Measurements from ENCODE around the gene CXCL6.
A peak's percentile ranks its signal among the peaks of the same experiment; 100 is the strongest.

CXCL6 gene

DNA sequence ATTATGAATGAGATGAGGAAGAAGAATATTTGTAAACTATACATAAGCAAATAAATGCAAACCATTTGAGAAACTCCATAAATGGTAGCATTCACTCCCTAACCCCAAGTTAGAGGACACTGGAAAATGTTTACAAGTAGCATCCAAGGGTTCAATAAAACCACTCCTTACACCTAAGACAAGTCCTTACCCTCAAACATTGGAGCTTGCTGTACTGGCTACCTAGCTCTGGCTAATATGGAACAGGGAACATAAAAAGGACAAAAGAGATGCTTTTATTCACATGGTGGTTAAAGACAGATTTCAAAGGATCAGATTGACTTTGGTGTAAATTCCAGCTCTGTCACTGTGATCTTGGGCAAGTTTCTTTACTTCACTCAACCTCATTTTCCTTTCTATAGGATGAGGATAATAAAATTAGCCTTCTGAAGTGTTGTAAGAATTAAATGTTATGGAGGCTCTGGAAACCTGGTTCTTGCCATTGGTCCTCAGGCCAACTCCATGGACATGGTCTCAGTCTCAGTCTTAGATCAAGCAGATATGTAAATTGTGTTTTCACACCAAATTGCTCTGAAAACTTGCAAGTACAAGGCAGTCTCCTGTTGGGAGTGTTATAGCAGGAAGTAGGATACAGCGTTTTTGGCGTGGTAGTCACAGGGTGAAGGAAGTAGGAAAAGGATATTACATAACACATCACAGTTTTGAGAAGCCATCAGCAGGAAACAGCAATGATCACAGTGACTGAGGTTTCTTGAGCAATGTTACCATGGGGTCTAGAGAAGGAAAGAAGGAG, 36.0 kb downstream of the CXCL6 start:
- peak; percentile 59 to 95 for DNase-seq (ENCODE audit: low read depth in 2 of 2)
- peak overlapping the region in 1 of 2 donors; percentile 71 for H3K4me3 ChIP-seq (replicated peaks in 1 of 2; ENCODE audit: low read depth in 2 of 2, low read length in 2 of 2)
- TF ChIP-seq, protein P1, sequence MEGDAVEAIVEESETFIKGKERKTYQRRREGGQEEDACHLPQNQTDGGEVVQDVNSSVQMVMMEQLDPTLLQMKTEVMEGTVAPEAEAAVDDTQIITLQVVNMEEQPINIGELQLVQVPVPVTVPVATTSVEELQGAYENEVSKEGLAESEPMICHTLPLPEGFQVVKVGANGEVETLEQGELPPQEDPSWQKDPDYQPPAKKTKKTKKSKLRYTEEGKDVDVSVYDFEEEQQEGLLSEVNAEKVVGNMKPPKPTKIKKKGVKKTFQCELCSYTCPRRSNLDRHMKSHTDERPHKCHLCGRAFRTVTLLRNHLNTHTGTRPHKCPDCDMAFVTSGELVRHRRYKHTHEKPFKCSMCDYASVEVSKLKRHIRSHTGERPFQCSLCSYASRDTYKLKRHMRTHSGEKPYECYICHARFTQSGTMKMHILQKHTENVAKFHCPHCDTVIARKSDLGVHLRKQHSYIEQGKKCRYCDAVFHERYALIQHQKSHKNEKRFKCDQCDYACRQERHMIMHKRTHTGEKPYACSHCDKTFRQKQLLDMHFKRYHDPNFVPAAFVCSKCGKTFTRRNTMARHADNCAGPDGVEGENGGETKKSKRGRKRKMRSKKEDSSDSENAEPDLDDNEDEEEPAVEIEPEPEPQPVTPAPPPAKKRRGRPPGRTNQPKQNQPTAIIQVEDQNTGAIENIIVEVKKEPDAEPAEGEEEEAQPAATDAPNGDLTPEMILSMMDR (IDR thresholded peaks at IDR 0.05; ENCODE audit: low read depth, low read length): no peak

- TF ChIP-seq, protein P1 (IDR thresholded peaks at IDR 0.05; ENCODE audit: low read depth, low read length): no peak
- peak in 1 of 2 donors; percentile 60 for DNase-seq (ENCODE audit: low read depth in 2 of 2)
- H3K4me3 ChIP-seq (replicated peaks in 1 of 2; ENCODE audit: low read depth in 2 of 2, low read length in 2 of 2): no peak overlapping the region
Measured at GRCh38 chr4:73874386-73874785, 37.9 kb downstream of the CXCL6 start.

DNA sequence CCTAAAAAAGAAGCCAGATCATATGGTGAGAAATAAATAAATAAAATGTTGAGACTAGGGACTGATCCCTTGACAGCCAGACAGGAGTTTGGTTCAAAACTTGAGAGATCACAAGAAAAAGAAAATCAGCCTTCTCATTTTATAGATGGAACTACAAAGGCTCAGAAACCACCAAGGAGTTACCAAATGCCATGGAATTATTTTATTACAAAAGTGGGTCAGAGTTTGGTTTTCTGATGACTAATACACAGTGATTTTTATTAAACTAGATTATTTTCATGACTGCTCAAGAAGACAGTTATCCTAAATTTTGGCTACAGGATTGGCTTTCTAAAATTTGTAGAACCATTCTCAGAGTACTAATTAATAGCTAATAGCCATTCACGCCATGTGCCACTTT, 38.9 kb downstream of the CXCL6 start:
- TF ChIP-seq, protein P1 (IDR thresholded peaks at IDR 0.05; ENCODE audit: low read depth, low read length): no peak
- DNase-seq (ENCODE audit: low read depth in 2 of 2): peak in 1 of 2 donors; percentile 63
- H3K4me3 ChIP-seq (replicated peaks in 1 of 2; ENCODE audit: low read depth in 2 of 2, low read length in 2 of 2): no peak overlapping the region

- DNase-seq (ENCODE audit: low read depth in 2 of 2): peak; percentile 41 to 92
- no peak overlapping the region for H3K4me3 ChIP-seq (replicated peaks in 1 of 2; ENCODE audit: low read depth in 2 of 2, low read length in 2 of 2)
- TF ChIP-seq, protein P1 (IDR thresholded peaks at IDR 0.05; ENCODE audit: low read depth, low read length): no peak
Measured at GRCh38 chr4:73883306-73883705, 46.8 kb downstream of the CXCL6 start.

DNA sequence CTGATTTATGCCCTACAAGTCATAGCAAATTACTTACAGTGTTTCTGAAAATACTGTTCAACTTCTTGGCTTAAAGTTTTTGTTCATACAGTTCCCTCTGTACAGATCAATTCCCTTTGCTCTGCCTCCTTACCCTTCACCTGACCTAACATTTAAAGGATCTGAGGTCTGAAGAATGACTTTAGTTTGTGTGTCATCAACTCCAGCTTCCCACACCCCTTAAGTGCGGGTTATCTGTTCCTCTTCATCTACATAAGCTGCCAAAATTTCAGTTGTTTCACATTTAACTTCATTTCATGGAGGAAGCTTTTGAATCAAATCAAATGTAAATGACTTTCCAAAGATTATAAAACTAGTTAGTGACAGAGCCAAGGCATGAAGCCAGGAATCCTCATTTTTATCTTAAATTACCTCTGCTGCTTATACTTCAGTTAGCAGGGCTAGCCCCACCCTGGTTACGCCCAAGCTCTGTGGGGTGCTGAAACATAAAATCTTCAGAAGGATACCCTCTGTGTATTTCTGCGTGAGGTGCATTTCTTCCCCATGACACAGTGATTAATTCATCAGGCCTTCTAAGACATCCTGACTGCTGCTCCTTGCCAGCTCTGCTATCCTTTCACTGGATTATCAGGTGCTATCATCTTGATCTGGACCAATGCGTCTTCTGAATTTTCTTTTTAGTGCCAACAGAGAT, 49.2 kb downstream of the CXCL6 start:
- H3K4me3 ChIP-seq (replicated peaks in 1 of 2; ENCODE audit: low read depth in 2 of 2, low read length in 2 of 2): no peak overlapping the region
- DNase-seq (ENCODE audit: low read depth in 2 of 2): peak; percentile 35 to 88
- TF ChIP-seq, protein P1 (IDR thresholded peaks at IDR 0.05; ENCODE audit: low read depth, low read length): no peak
